Kidney (tissue), 14 donors: ENCODE data around the gene GPC3. TPM values are rescaled to one million over a fixed set of nuclear protein-coding genes. Genes with fewer than 3 reads are reported as not detected.

Source experiments
- DNase-seq, 5 donors: peaks; one replicate each; pipeline ENCODE4 v3.0.0-alpha.2; 2013 to 2020
- FAIRE-seq: peaks from 2 replicates; lab custom pipeline; 2012; peaks lifted over from hg19 to GRCh38; lab: Jason Lieb, UNC
- H3K27ac ChIP-seq, 2 donors: one replicate each; pipeline ENCODE4 v1.7.0; 2013; ENCODE audit warnings: low read depth in 2 of 2, low read length in 2 of 2, inconsistent platforms in 1 of 2
- H3K27me3 ChIP-seq: one replicate; pipeline ENCODE4 v1.7.1; 2013; ENCODE audit warnings: low read length, inconsistent platforms; ENCODE audit not compliant: control insufficient read depth, insufficient read depth
- H3K36me3 ChIP-seq, 3 donors: one replicate each; pipeline versions ENCODE4 v1.7.0 to v1.7.1; 2013; ENCODE audit warnings: low read length in 3 of 3, control low read depth in 1 of 3, inconsistent platforms in 1 of 3; ENCODE audit not compliant: insufficient read depth in 3 of 3, control insufficient read depth in 2 of 3
- H3K4me1 ChIP-seq, 3 donors: one replicate each; pipeline versions ENCODE4 v1.7.0 to v1.7.1; 2013; ENCODE audit warnings: low read length in 3 of 3, inconsistent platforms in 1 of 3, low read depth in 1 of 3; ENCODE audit not compliant: control insufficient read depth in 2 of 3, insufficient read depth in 2 of 3
- H3K4me3 ChIP-seq, 3 donors: one replicate each; pipeline versions ENCODE4 v1.7.0 to v1.8.1; 2013; ENCODE audit warnings: low read length in 3 of 3, control low read depth in 1 of 3, inconsistent platforms in 1 of 3
- H3K9ac ChIP-seq, 3 donors: one replicate each; pipeline versions ENCODE4 v1.7.0 to v1.7.1; 2013; ENCODE audit warnings: low read length in 3 of 3, control low read depth in 1 of 3, inconsistent platforms in 1 of 3
- H3K9me3 ChIP-seq, 3 donors: one replicate each; pipeline versions ENCODE4 v1.7.0 to v1.7.1; 2013; ENCODE audit warnings: low read length in 3 of 3, control low read depth in 1 of 3, inconsistent platforms in 1 of 3; ENCODE audit not compliant: control insufficient read depth in 2 of 3, insufficient read depth in 1 of 3
- CTCF ChIP-seq: IDR thresholded peaks from 3 replicates; pipeline ENCODE4 v1.5.1; 2012; ENCODE audit warnings: mild to moderate bottlenecking, moderate library complexity, borderline replicate concordance; ENCODE audit not compliant: insufficient read depth; ENCODE audit errors: extremely low read depth
- intact Hi-C: fragments of 100-400 bp; cut with DNase I; formaldehyde crosslinking; loops from one replicate; pipeline ENCODE4 v1.11.1; 2022
- polyA plus RNA-seq: library from polyadenylated mRNA; stranded (reverse); fragments of 350-450 nt; fragmentation: Illumina TruSeq; extraction: RNeasy Lipid Tissue Mini Kit (QIAGEN cat#74804); gene quantifications from one replicate; pipeline ENCODE4 v1.2.3, GENCODE V29; 2014; ENCODE audit warnings: low read depth, low replicate concordance; ENCODE audit not compliant: insufficient read depth
- total RNA-seq: library from RNA; stranded (reverse); fragmentation: NEBNext Ultra II Directional; extraction: Animal tissue kit (Norgen Biotek cat#: 25700); gene quantifications from one replicate; pipeline ENCODE4 v1.2.1, GENCODE V29; 2021
- donor health status: control.
- donor health status: control.
- donor health status: control.
- donor health status: control.
- donor health status: control.
- donor health status: DM: yes; HTN: yes; CAD: no.
- donor health status: Normal renal cell carcinoma (clear cell type).

GPC3 gene
- total and polyA plus RNA-seq, 2 donors from 2014 or later: 43.0 to 52.5 TPM

- Histone ChIP-seq H3K4me1 (peaks cover 0 to 6% (median 0%) of the 10 kb centered on the region in 3 donors), H3K9ac (no peak overlapping the region), H3K27me3 (no peaks in the 10 kb centered on the region), H3K9me3 (no peaks in the 10 kb centered on the region), H3K36me3 (no peaks in the 10 kb centered on the region), H3K4me3 (no peak overlapping the region), H3K27ac (no peak overlapping the region)
- no peak for DNase-seq
- intact Hi-C loops: no loop called here
- FAIRE-seq: no peak
- no peak for TF ChIP-seq CTCF
Observed at GRCh38 chrX:133966199-133966598, 19.2 kb downstream of the GPC3 start.

- intact Hi-C loops: no loop called here
- FAIRE-seq: no peak
- Histone ChIP-seq H3K27ac (no peak overlapping the region), H3K27me3 (no peaks in the 10 kb centered on the region), H3K4me3 (no peak overlapping the region), H3K9me3 (no peaks in the 10 kb centered on the region), H3K4me1 (peaks cover 0 to 2% (median 0%) of the 10 kb centered on the region in 3 donors), H3K36me3 (no peaks in the 10 kb centered on the region), H3K9ac (no peak overlapping the region)
- DNase-seq: no peak
- TF ChIP-seq CTCF: no peak
Observed at GRCh38 chrX:133965321-133965720, 20.1 kb downstream of the GPC3 start.

- no peaks in the 10 kb centered on the region for H3K4me1 ChIP-seq
- H3K9me3 ChIP-seq: no peaks in the 10 kb centered on the region
- no peaks in the 10 kb centered on the region for H3K36me3 ChIP-seq
- FAIRE-seq (no peak), DNase-seq (no peak)
- H3K4me3 ChIP-seq: no peak overlapping the region
- intact Hi-C loops: no loop called here
- no peak for TF ChIP-seq CTCF
- H3K27ac ChIP-seq: no peak overlapping the region
- H3K9ac ChIP-seq: no peak overlapping the region
- H3K27me3 ChIP-seq: no peaks in the 10 kb centered on the region
Observed at GRCh38 chrX:133961046-133961445, 24.3 kb downstream of the GPC3 start.

- intact Hi-C loops: no loop called here
- Histone ChIP-seq H3K27me3 (no peaks in the 10 kb centered on the region), H3K4me3 (no peak overlapping the region), H3K9ac (no peak overlapping the region), H3K27ac (no peak overlapping the region), H3K9me3 (no peaks in the 10 kb centered on the region), H3K36me3 (no peaks in the 10 kb centered on the region), H3K4me1 (no peaks in the 10 kb centered on the region)
- FAIRE-seq (no peak), DNase-seq (no peak)
- TF ChIP-seq CTCF: no peak
Observed at GRCh38 chrX:133959972-133960371, 25.4 kb downstream of the GPC3 start.
